H1 (cell line): ENCODE results near the gene DTWD2. TPM values are rescaled to one million over a fixed set of nuclear protein-coding genes. Genes with fewer than 3 reads are reported as not detected.

Experiments
- CTCF ChIA-PET: fragments of 300-600 bp; sonication (Branson Sonifier 250); formaldehyde crosslinking; loops from one replicate; lab custom pipeline; 2021; ENCODE audit not compliant: partially characterized antibody; lab: Charles Lee
- POLR2A ChIA-PET: fragments of 300-600 bp; sonication (Branson Sonifier 250); formaldehyde crosslinking; loops from one replicate; lab custom pipeline; 2021; ENCODE audit warnings: inconsistent platforms; ENCODE audit not compliant: partially characterized antibody; lab: Charles Lee
- DNase-seq, 2 experiments: peaks; one replicate each; pipeline versions ENCODE4 v3.0.0 to v3.0.0-alpha.2; 2010 to 2022; ENCODE audit warnings: low spot score in 2 of 2, low read depth in 1 of 2, mixed read lengths in 1 of 2
- FAIRE-seq: peaks from 2 replicates; lab custom pipeline; 2011; peaks lifted over from hg19 to GRCh38; lab: Jason Lieb, UNC
- H2AFZ ChIP-seq: 2 replicates; pipeline ENCODE4 v1.8.1; 2012; ENCODE audit warnings: low read length, inconsistent platforms
- H2AK5ac ChIP-seq: 2 replicates; pipeline ENCODE4 v1.6.1; 2013; ENCODE audit warnings: low read depth, low read length
- H2BK120ac ChIP-seq: replicated peaks from 2 replicates; pipeline ENCODE3; 2013; ENCODE audit warnings: low read depth, low read length, inconsistent platforms
- H2BK12ac ChIP-seq: 2 replicates; pipeline ENCODE4 v1.6.1; 2013; ENCODE audit warnings: low read depth, low read length
- H2BK15ac ChIP-seq: 2 replicates; pipeline ENCODE4 v1.6.1; 2013; ENCODE audit warnings: low read length
- H2BK20ac ChIP-seq: 2 replicates; pipeline ENCODE4 v1.6.1; 2013; ENCODE audit warnings: low read length
- H2BK5ac ChIP-seq: 2 replicates; pipeline ENCODE4 v1.6.1; 2013; ENCODE audit warnings: low read depth, low read length
- H3K14ac ChIP-seq: 2 replicates; pipeline ENCODE4 v1.6.1; 2013; ENCODE audit warnings: inconsistent platforms; ENCODE audit not compliant: insufficient read length
- H3K18ac ChIP-seq: 2 replicates; pipeline ENCODE4 v1.6.1; 2013; ENCODE audit warnings: low read length; ENCODE audit errors: extremely low read depth
- H3K23ac ChIP-seq: 2 replicates; pipeline ENCODE4 v1.6.1; 2013; ENCODE audit warnings: inconsistent platforms; ENCODE audit not compliant: insufficient read length
- H3K23me2 ChIP-seq: 2 replicates; pipeline ENCODE4 v1.6.1; 2013; ENCODE audit warnings: low read depth, low read length
- H3K27ac ChIP-seq: 2 replicates; pipeline ENCODE4 v1.6.1; 2011; ENCODE audit warnings: low read depth, low read length, inconsistent platforms
- H3K27me3 ChIP-seq, 4 experiments: replicated peaks in 1 of 4; 1 replicate in 1 of 4; 2 replicates in 3 of 4; pipeline versions ENCODE4 v1.6.1 to v1.8.1; 2011 to 2013; ENCODE audit warnings: low read length in 3 of 4, mild to moderate bottlenecking in 3 of 4, inconsistent platforms in 2 of 4, mixed read lengths in 2 of 4, moderate library complexity in 1 of 4; ENCODE audit not compliant: control insufficient read depth in 3 of 4, insufficient read depth in 3 of 4; ENCODE audit errors: extremely low read depth in 1 of 4
- H3K36me3 ChIP-seq, 4 experiments: 2 replicates each; pipeline versions ENCODE4 v1.6.1 to v1.8.1; 2011 to 2013; ENCODE audit warnings: mild to moderate bottlenecking in 4 of 4, low read length in 3 of 4, moderate library complexity in 2 of 4, control low read depth in 1 of 4, inconsistent platforms in 1 of 4; ENCODE audit not compliant: insufficient read depth in 4 of 4, control insufficient read depth in 2 of 4
- H3K4ac ChIP-seq: replicated peaks from 2 replicates; pipeline ENCODE3; 2013; ENCODE audit warnings: low read length, low read depth, mixed read lengths, inconsistent platforms; ENCODE audit not compliant: insufficient read length
- H3K4me1 ChIP-seq, 4 experiments: replicated peaks in 1 of 4; 1 replicate in 1 of 4; 2 replicates in 3 of 4; pipeline versions ENCODE4 v1.6.1 to v1.8.1; 2011 to 2013; ENCODE audit warnings: low read length in 3 of 4, inconsistent platforms in 2 of 4, mixed read lengths in 1 of 4; ENCODE audit not compliant: insufficient read depth in 4 of 4, control insufficient read depth in 3 of 4
- H3K4me2 ChIP-seq, 2 experiments: 2 replicates each; pipeline versions ENCODE4 v1.6.1 to v1.8.1; 2011 to 2013; ENCODE audit warnings: low read depth in 2 of 2, low read length in 2 of 2, control low read depth in 1 of 2, inconsistent platforms in 1 of 2, mild to moderate bottlenecking in 1 of 2; ENCODE audit not compliant: insufficient read depth in 1 of 2
- H3K4me3 ChIP-seq, 4 experiments: fragments of 200-600, 300-600 bp in 1 of 4; sonication (generic), shearing (Covaris generic), sonication (Bioruptor Twin) in 1 of 4; 2 replicates each; pipeline versions ENCODE4 v1.5.1 to v1.8.1; 2011 to 2016; ENCODE audit warnings: low read length in 4 of 4, low read depth in 3 of 4, control low read depth in 2 of 4, inconsistent platforms in 2 of 4, mild to moderate bottlenecking in 2 of 4, mixed read lengths in 1 of 4, moderate library complexity in 1 of 4; ENCODE audit not compliant: insufficient read depth in 2 of 4; ENCODE audit errors: extremely low read depth in 1 of 4
- H3K56ac ChIP-seq: replicated peaks from 2 replicates; pipeline ENCODE3; 2013; ENCODE audit warnings: low read depth, mild to moderate bottlenecking, mixed read lengths, low read length, inconsistent platforms; ENCODE audit not compliant: insufficient read length
- H3K79me1 ChIP-seq: 2 replicates; pipeline ENCODE4 v1.6.1; 2013; ENCODE audit warnings: low read depth, low read length, control low read depth
- H3K79me2 ChIP-seq, 2 experiments: 2 replicates each; pipeline versions ENCODE4 v1.6.1 to v1.8.1; 2012 to 2013; ENCODE audit warnings: low read length in 2 of 2, mild to moderate bottlenecking in 2 of 2, inconsistent platforms in 1 of 2; ENCODE audit not compliant: insufficient read depth in 2 of 2, control insufficient read depth in 1 of 2
- H3K9ac ChIP-seq, 4 experiments: replicated peaks in 1 of 4; 1 replicate in 1 of 4; 2 replicates in 3 of 4; pipeline versions ENCODE4 v1.6.1 to v1.8.1; 2011 to 2013; ENCODE audit warnings: low read depth in 3 of 4, low read length in 3 of 4, control low read depth in 2 of 4, mild to moderate bottlenecking in 2 of 4, moderate library complexity in 2 of 4, inconsistent platforms in 1 of 4; ENCODE audit errors: extremely low read depth in 1 of 4
- H3K9me3 ChIP-seq, 2 experiments: 2 replicates each; pipeline versions ENCODE4 v1.6.1 to v1.8.1; 2012 to 2013; ENCODE audit warnings: mild to moderate bottlenecking in 2 of 2, moderate library complexity in 2 of 2, control low read depth in 1 of 2, inconsistent platforms in 1 of 2, low read depth in 1 of 2, low read length in 1 of 2, mixed read lengths in 1 of 2; ENCODE audit not compliant: insufficient read depth in 2 of 2
- H4K20me1 ChIP-seq, 2 experiments: replicated peaks in 1 of 2; 2 replicates each; pipeline versions ENCODE3 to v1.8.1; 2011 to 2013; ENCODE audit warnings: inconsistent platforms in 2 of 2, low read length in 2 of 2, mild to moderate bottlenecking in 1 of 2; ENCODE audit not compliant: insufficient read depth in 2 of 2, control insufficient read depth in 1 of 2
- H4K5ac ChIP-seq: 2 replicates; pipeline ENCODE4 v1.6.1; 2013; ENCODE audit warnings: low read length, low read depth, mixed read lengths, inconsistent platforms; ENCODE audit not compliant: insufficient read length
- H4K8ac ChIP-seq: 2 replicates; pipeline ENCODE4 v1.8.0; 2013; ENCODE audit warnings: mild to moderate bottlenecking, moderate library complexity, low read length, inconsistent platforms; ENCODE audit not compliant: insufficient read depth; ENCODE audit errors: extremely low read depth
- H4K91ac ChIP-seq: replicated peaks from 2 replicates; pipeline ENCODE3; 2013; ENCODE audit warnings: low read length, mixed read lengths, inconsistent platforms; ENCODE audit not compliant: insufficient read length
- CREB1 ChIP-seq: IDR thresholded peaks from 2 replicates; pipeline ENCODE4 v1.6.1; 2012; ENCODE audit warnings: inconsistent platforms
- EGR1 ChIP-seq: IDR thresholded peaks from 2 replicates; pipeline ENCODE4 v1.6.1; 2011; ENCODE audit warnings: low read depth, low read length, borderline replicate concordance
- KDM1A ChIP-seq: fragments of 200-600, 300-600 bp; sonication (generic); IDR thresholded peaks from 2 replicates; pipeline ENCODE4 v1.7.1; 2016; ENCODE audit warnings: mild to moderate bottlenecking, low read length, borderline replicate concordance
- KDM4A ChIP-seq: IDR thresholded peaks from one replicate; pipeline ENCODE4 v1.7.1; 2012; ENCODE audit warnings: low read depth, mild to moderate bottlenecking, moderate library complexity, low read length, inconsistent platforms; ENCODE audit not compliant: severe bottlenecking
- NANOG ChIP-seq: IDR thresholded peaks from 2 replicates; pipeline ENCODE4 v1.6.1; 2011; ENCODE audit warnings: low read length, low read depth, mild to moderate bottlenecking, inconsistent platforms; ENCODE audit not compliant: insufficient read depth, poor library complexity, severe bottlenecking
- POLR2A ChIP-seq, 2 experiments: IDR thresholded peaks; 1 replicate in 1 of 2; 2 replicates in 1 of 2; pipeline ENCODE4 v1.6.1; 2011; ENCODE audit warnings: low read depth in 2 of 2, low read length in 2 of 2, mild to moderate bottlenecking in 2 of 2; ENCODE audit errors: control extremely low read depth in 1 of 2
- POU5F1 ChIP-seq: IDR thresholded peaks from 2 replicates; pipeline ENCODE4 v1.6.1; 2011; ENCODE audit warnings: low read depth, mild to moderate bottlenecking, low read length, moderate library complexity
- RAD21 ChIP-seq, 2 experiments: IDR thresholded peaks in 1 of 2; conservative IDR thresholded peaks in 1 of 2; 2 replicates each; pipeline ENCODE4 v1.6.1; 2011; ENCODE audit warnings: low read depth in 2 of 2, low read length in 2 of 2, improper control_type of control experiment in 1 of 2, inconsistent platforms in 1 of 2, mild to moderate bottlenecking in 1 of 2, moderate library complexity in 1 of 2
- RBBP5 ChIP-seq: IDR thresholded peaks from 2 replicates; pipeline ENCODE4 v1.7.1; 2012; ENCODE audit warnings: low read depth, mild to moderate bottlenecking, inconsistent platforms, low read length, moderate library complexity, borderline replicate concordance
- SIN3A ChIP-seq, 2 experiments: IDR thresholded peaks in 1 of 2; conservative IDR thresholded peaks in 1 of 2; 2 replicates each; pipeline ENCODE4 v1.6.1; 2011 to 2012; ENCODE audit warnings: low read length in 2 of 2, improper control_type of control experiment in 1 of 2, low read depth in 1 of 2, mild to moderate bottlenecking in 1 of 2
- SIX5 ChIP-seq: IDR thresholded peaks from 2 replicates; pipeline ENCODE4 v1.6.1; 2011; ENCODE audit warnings: mild to moderate bottlenecking, low read depth, low read length
- SP1 ChIP-seq: IDR thresholded peaks from 2 replicates; pipeline ENCODE4 v1.6.1; 2011; ENCODE audit warnings: low read depth, low read length
- TBP ChIP-seq: IDR thresholded peaks from 2 replicates; pipeline ENCODE4 v1.6.1; 2011; ENCODE audit warnings: low read depth, low read length, improper control_type of control experiment
- YY1 ChIP-seq: IDR thresholded peaks from 2 replicates; pipeline ENCODE4 v1.6.1; 2011; ENCODE audit warnings: low read depth, mild to moderate bottlenecking, low read length
- WGBS, 2 experiments: shearing (Covaris generic) in 1 of 2; methylation state at CpG; one replicate each; pipeline versions ENCODE4 v1.1.6 to v1.1.7; 2013 to 2015; ENCODE audit warnings: low lambda C conversion rate in 2 of 2, mixed read lengths in 2 of 2, inconsistent platforms in 1 of 2, low coverage in 1 of 2, missing lambda C conversion rate in 1 of 2; ENCODE audit not compliant: insufficient replicate concordance in 2 of 2, insufficient coverage in 1 of 2, insufficient read length in 1 of 2; ENCODE audit errors: extremely low coverage in 1 of 2, missing lambda C conversion rate in 1 of 2; 5-methylcytosine and 5-hydroxymethylcytosine counted together
- polyA plus RNA-seq, 7 experiments: library from polyadenylated mRNA; depleted of rRNA in 3 of 7; stranded (reverse) in 5 of 7; unstranded in 2 of 7; fragments of >200 nt in 5 of 7; fragments of 200-250 nt in 2 of 7; gene quantifications; 1 replicate in 5 of 7; 2 replicates in 1 of 7; 4 replicates in 1 of 7; pipeline versions ENCODE4 v1.2.1 to v1.2.3, GENCODE V29; 2011 to 2013; ENCODE audit warnings: missing spikeins in 2 of 7, mixed read lengths in 2 of 7
- total RNA-seq: library from RNA; stranded (reverse); fragmentation: NEBNext Ultra II Directional; extraction: Animal tissue kit (Norgen Biotek cat#: 25700); gene quantifications from 2 replicates; pipeline ENCODE4 v1.2.1, GENCODE V29; 2021
- TF ChIP-seq, protein P1 (sequence below): IDR thresholded peaks from 2 replicates; pipeline ENCODE4 v1.6.1; 2012; ENCODE audit warnings: inconsistent platforms

DTWD2 gene
- total and polyA plus RNA-seq, 2 of the 8 experiments (the other 6 are each of a cell fraction or from before 2014, with no cell fraction given), result 4.3 to 17.1 TPM

DNA sequence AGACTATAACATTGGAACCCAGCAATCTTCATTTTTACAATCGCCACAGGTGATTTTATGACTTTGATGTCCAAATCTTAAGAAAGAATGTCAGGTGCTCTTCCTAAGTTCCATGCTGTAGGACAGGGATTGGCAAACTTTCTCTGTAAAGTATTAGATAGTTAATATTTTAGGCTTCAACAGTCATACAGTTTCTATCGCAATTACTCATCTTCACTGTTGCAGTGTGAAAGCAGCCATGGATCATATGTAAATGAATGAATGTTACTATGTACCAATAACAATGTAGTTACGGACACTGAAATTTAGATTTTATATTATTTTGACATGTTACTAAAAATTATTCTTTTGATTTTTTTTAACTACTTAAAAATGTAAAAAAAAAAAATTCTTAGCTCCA lies 169.7 kb downstream of the DTWD2 start:
- H2BK20ac ChIP-seq, result no peak overlapping the region
- no peaks in the 10 kb centered on the region for H3K79me1 ChIP-seq
- WGBS, 2 experiments, result 84% methylated on average over 3 of the region's 3 CpGs; no CpG with 5 or more reads in 1 of the 2 experiments
- DNase-seq, result no peak
- no peak overlapping the region for H4K91ac ChIP-seq
- no peak overlapping the region for H4K5ac ChIP-seq
- no peak overlapping the region for H3K4ac ChIP-seq
- H3K36me3 ChIP-seq, result no peaks in the 10 kb centered on the region
- POLR2A ChIA-PET, result interaction anchor here (0.6 kb wide), 1 partner anchor 831 kb away, joined by 3 read pairs; no protein-coding TSS in a partner anchor
- no peak overlapping the region for H2BK12ac ChIP-seq
- no peak overlapping the region for H3K4me3 ChIP-seq
- H2AK5ac ChIP-seq, result no peak overlapping the region
- H3K23me2 ChIP-seq, result no peaks in the 10 kb centered on the region
- H2BK120ac ChIP-seq, result no peak overlapping the region
- H3K23ac ChIP-seq, result no peak overlapping the region
- no peak overlapping the region for H3K4me2 ChIP-seq
- no peaks in the 10 kb centered on the region for H3K9me3 ChIP-seq
- no peak overlapping the region for H2BK15ac ChIP-seq
- peaks cover 0 to 6% (median 2%) of the 10 kb centered on the region in 4 experiments; a peak in 2 of 7 replicates for H3K4me1 ChIP-seq
- no peak overlapping the region for H3K27ac ChIP-seq
- no peaks in the 10 kb centered on the region for H3K79me2 ChIP-seq
- H4K20me1 ChIP-seq, result no peaks in the 10 kb centered on the region
- H3K18ac ChIP-seq, result no peak overlapping the region
- H3K14ac ChIP-seq, result no peak overlapping the region
- no peak overlapping the region for H3K56ac ChIP-seq
- no peak overlapping the region for H2BK5ac ChIP-seq
- CTCF ChIA-PET, result interaction anchor here (0.6 kb wide), 1 partner anchor 38 kb away, joined by 3 read pairs; no protein-coding TSS in a partner anchor
- H3K9ac ChIP-seq, result no peak overlapping the region
- H4K8ac ChIP-seq, result no peak overlapping the region
- H2AFZ ChIP-seq, result no peak overlapping the region
- H3K27me3 ChIP-seq, result no peaks in the 10 kb centered on the region
- no peak for FAIRE-seq
- no peak for TF ChIP-seq SP1
- no peak for TF ChIP-seq EGR1
- TF ChIP-seq, protein P1, sequence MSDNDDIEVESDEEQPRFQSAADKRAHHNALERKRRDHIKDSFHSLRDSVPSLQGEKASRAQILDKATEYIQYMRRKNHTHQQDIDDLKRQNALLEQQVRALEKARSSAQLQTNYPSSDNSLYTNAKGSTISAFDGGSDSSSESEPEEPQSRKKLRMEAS, result no peak
- no peak for TF ChIP-seq CREB1
- TF ChIP-seq SIN3A (conservative IDR thresholded peaks at IDR 0.05 in 1 of 2, IDR thresholded peaks at IDR 0.05 in 1 of 2; ENCODE audit: low read depth in 1 of 2, low read length in 2 of 2), result no peak
- no peak for TF ChIP-seq RAD21 (IDR thresholded peaks at IDR 0.05 in 1 of 2, conservative IDR thresholded peaks at IDR 0.05 in 1 of 2; ENCODE audit: low read depth in 2 of 2, low read length in 2 of 2)
- no peak for TF ChIP-seq RBBP5
- no peak for TF ChIP-seq POLR2A (IDR thresholded peaks at IDR 0.05; ENCODE audit: control extremely low read depth in 1 of 2, low read depth in 2 of 2, low read length in 2 of 2)
- no peak for TF ChIP-seq NANOG
- no peak for TF ChIP-seq KDM1A
- no peak for TF ChIP-seq KDM4A
- TF ChIP-seq TBP, result no peak
- no peak for TF ChIP-seq YY1
- no peak for TF ChIP-seq POU5F1
- no peak for TF ChIP-seq SIX5
